CD4-positive, CD25-positive, alpha-beta regulatory T cell (primary cell): Measurements from ENCODE around the gene NACAD. TPM values are rescaled to one million over a fixed set of nuclear protein-coding genes. Genes with fewer than 3 reads are reported as not detected.

Source experiments
- ATAC-seq, 2 donors: fragments of 150-1000 bp; cut with Tn5 transposase; one replicate each; pipeline ENCODE4 v1.10.0; 2021; ENCODE audit warnings: low read depth in 2 of 2, moderate number of reproducible peaks in 2 of 2, moderate library complexity in 1 of 2
- DNase-seq, 3 donors: peaks; one replicate each; pipeline versions ENCODE4 v3.0.0 to v3.0.0-alpha.2; 2012 to 2022; ENCODE audit warnings: mixed read lengths in 1 of 3
- H3K27ac ChIP-seq: one replicate; pipeline ENCODE4 v1.7.0; 2013; ENCODE audit warnings: mild to moderate bottlenecking, low read length; ENCODE audit not compliant: insufficient read depth, poor library complexity, severe bottlenecking
- H3K27me3 ChIP-seq: one replicate; pipeline ENCODE4 v1.7.0; 2013; ENCODE audit warnings: low read length; ENCODE audit not compliant: control insufficient read depth, insufficient read depth
- H3K36me3 ChIP-seq: one replicate; pipeline ENCODE4 v1.7.0; 2013; ENCODE audit warnings: mild to moderate bottlenecking, low read length, moderate library complexity; ENCODE audit not compliant: control insufficient read depth, insufficient read depth
- H3K4me1 ChIP-seq: 2 replicates; pipeline ENCODE4 v1.7.0; 2013; ENCODE audit warnings: mild to moderate bottlenecking, low read length; ENCODE audit not compliant: insufficient read depth, control insufficient read depth, poor library complexity, severe bottlenecking
- H3K4me3 ChIP-seq: one replicate; pipeline ENCODE4 v1.7.0; 2013; ENCODE audit warnings: low read depth, mild to moderate bottlenecking, low read length, moderate library complexity
- H3K9me3 ChIP-seq, 2 experiments: 1 replicate in 1 of 2; 2 replicates in 1 of 2; pipeline ENCODE4 v1.7.0; 2013; ENCODE audit warnings: low read length in 2 of 2, mild to moderate bottlenecking in 1 of 2, moderate library complexity in 1 of 2; ENCODE audit not compliant: control insufficient read depth in 2 of 2
- H3K27ac Mint-ChIP-seq, 3 donors: one replicate each; pipeline ENCODE4 v1.8.0; 2020 to 2022; ENCODE audit warnings: mild to moderate bottlenecking in 3 of 3, mixed read lengths in 3 of 3, moderate library complexity in 2 of 3
- H3K27me3 Mint-ChIP-seq: one replicate; pipeline ENCODE4 v1.8.0; 2022; ENCODE audit warnings: mild to moderate bottlenecking, mixed read lengths
- H3K36me3 Mint-ChIP-seq: one replicate; pipeline ENCODE4 v1.8.0; 2020; ENCODE audit warnings: mixed read lengths
- H3K4me1 Mint-ChIP-seq, 4 donors: one replicate each; pipeline ENCODE4 v1.8.0; 2020 to 2022; ENCODE audit warnings: mixed read lengths in 4 of 4, mild to moderate bottlenecking in 1 of 4
- H3K4me3 Mint-ChIP-seq, 4 donors: one replicate each; pipeline ENCODE4 v1.8.0; 2020 to 2022; ENCODE audit warnings: mild to moderate bottlenecking in 4 of 4, mixed read lengths in 4 of 4, moderate library complexity in 3 of 4
- H3K9me3 Mint-ChIP-seq, 7 donors: one replicate each; pipeline ENCODE4 v1.8.0; 2020 to 2022; ENCODE audit warnings: mixed read lengths in 7 of 7, mild to moderate bottlenecking in 3 of 7, moderate library complexity in 2 of 7
- polyA plus RNA-seq, 4 donors: library from polyadenylated mRNA; unstranded; fragments of 300-500 nt; fragmentation: Illumina TruSeq; gene quantifications; one replicate each; pipeline ENCODE4 v1.2.3, GENCODE V29; 2021
- total RNA-seq: library from RNA; stranded (reverse); gene quantifications from one replicate; pipeline ENCODE4 v1.2.3, GENCODE V29; 2022

Gene NACAD
- total and polyA plus RNA-seq, 5 donors from 2014 or later, result 0.07 TPM; not detected in 4

DNA sequence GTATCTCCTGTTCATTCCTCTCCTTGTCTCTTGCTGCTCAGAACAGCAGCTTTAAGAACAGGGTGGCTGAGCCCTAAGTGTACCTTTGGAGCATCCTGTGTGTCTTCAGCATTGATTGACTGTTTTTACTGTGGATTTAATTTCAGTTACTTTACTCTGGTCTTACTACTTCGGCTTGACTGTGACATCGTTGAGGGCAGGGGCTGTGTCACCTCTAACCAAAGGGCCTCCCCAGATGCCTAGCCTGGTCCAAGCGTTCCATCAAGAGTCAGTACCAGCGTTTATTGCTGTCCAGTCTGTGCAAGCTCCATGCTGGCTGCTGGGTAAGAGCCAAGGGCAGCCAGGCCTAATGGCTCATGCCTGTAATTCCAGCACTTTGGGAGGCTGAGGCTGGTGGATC, 56.3 kb downstream of the NACAD start:
- peak overlapping the region; percentile 63 to 86 (median 81) for H3K27ac Mint-ChIP-seq
- peak overlapping the region; percentile 91 to 98 (median 94) for H3K4me3 Mint-ChIP-seq
- DNase-seq (no peak), ATAC-seq (no peak)
- Histone ChIP-seq H3K27ac (peak overlapping the region; percentile 66), H3K36me3 (peaks cover 38% of the 10 kb centered on the region), H3K4me3 (peak overlapping the region; percentile 76), H3K27me3 (no peaks in the 10 kb centered on the region), H3K4me1 (peaks cover 81% of the 10 kb centered on the region), H3K9me3 (no peaks in the 10 kb centered on the region)
- peaks cover 29 to 77% (median 62%) of the 10 kb centered on the region in 4 donors for H3K4me1 Mint-ChIP-seq
- H3K9me3 Mint-ChIP-seq, result peaks cover 0 to 4% (median 0%) of the 10 kb centered on the region in 7 donors
- no peaks in the 10 kb centered on the region for H3K27me3 Mint-ChIP-seq
- H3K36me3 Mint-ChIP-seq, result peaks cover 54% of the 10 kb centered on the region

DNA sequence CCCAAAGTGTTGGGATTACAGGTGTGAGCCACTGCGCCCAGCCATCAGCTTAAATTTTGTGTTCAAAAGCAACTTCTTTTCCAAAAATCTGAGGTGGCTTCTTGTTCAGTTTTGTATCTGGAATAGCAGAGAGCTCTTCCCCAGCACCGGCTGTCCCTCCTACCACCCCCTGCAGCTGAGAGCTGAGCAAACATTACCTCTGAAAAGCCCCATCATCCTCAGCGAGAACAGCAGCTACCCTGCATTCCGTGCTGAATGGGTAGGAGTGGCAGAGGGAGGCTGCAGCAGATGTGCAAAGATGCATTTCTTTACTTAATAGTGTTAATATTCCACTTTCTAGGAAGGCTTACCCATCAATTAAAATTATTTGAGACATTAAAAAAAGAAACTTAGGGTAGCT, 56.9 kb downstream of the NACAD start:
- Histone ChIP-seq H3K4me3 (peak overlapping the region; percentile 76), H3K27me3 (no peaks in the 10 kb centered on the region), H3K27ac (peak overlapping the region; percentile 66), H3K9me3 (no peaks in the 10 kb centered on the region), H3K36me3 (peaks cover 38% of the 10 kb centered on the region), H3K4me1 (peaks cover 81% of the 10 kb centered on the region)
- H3K4me3 Mint-ChIP-seq, result peak overlapping the region; percentile 91 to 98 (median 94)
- peaks cover 55% of the 10 kb centered on the region for H3K36me3 Mint-ChIP-seq
- H3K4me1 Mint-ChIP-seq, result peaks cover 26 to 77% (median 63%) of the 10 kb centered on the region in 4 donors
- no peaks in the 10 kb centered on the region for H3K27me3 Mint-ChIP-seq
- DNase-seq (no peak), ATAC-seq (no peak)
- peaks cover 0 to 4% (median 0%) of the 10 kb centered on the region in 7 donors for H3K9me3 Mint-ChIP-seq
- H3K27ac Mint-ChIP-seq, result peak overlapping the region; percentile 63 to 86 (median 81)

Other genes with a start within 250 kb of the NACAD start
- 186 TPM for gene H2AZ2, start 240.9 kb downstream of the NACAD start, total RNA-seq
- gene H2AZ2, start 240.9 kb downstream of the NACAD start, polyA plus RNA-seq, result 100 to 1,000 TPM; 250 to 315 (median 275) TPM
- gene PURB, start 203.4 kb downstream of the NACAD start, total RNA-seq, result 29.9 TPM
- 1 to 10 TPM; 1.1 to 2.5 (median 1.9) TPM for gene PURB, start 203.4 kb downstream of the NACAD start, polyA plus RNA-seq
- gene MYO1G, start 110.0 kb downstream of the NACAD start, total RNA-seq, result 427 TPM
- 100 to 1,000 TPM; 132 to 229 (median 160) TPM for gene MYO1G, start 110.0 kb downstream of the NACAD start, polyA plus RNA-seq
- gene CCM2, start 88.8 kb downstream of the NACAD start, total RNA-seq, result 190 TPM
- gene CCM2, start 88.8 kb downstream of the NACAD start, polyA plus RNA-seq, result 100 to 1,000 TPM; 139 to 163 (median 156) TPM
- 48.4 TPM for gene TBRG4, start 22.7 kb upstream of the NACAD start, total RNA-seq
- 10 to 100 TPM; 42.6 to 54.3 (median 45.2) TPM for gene TBRG4, start 22.7 kb upstream of the NACAD start, polyA plus RNA-seq
- gene RAMP3, start 68.8 kb upstream of the NACAD start, total RNA-seq, result not detected
- gene RAMP3, start 68.8 kb upstream of the NACAD start, polyA plus RNA-seq, result not detected